GM10248 (cell line): Measurements from ENCODE around the gene MARCHF11.

ENCODE experiments used
- CTCF ChIA-PET: fragments of 300-600 bp; sonication (Branson Sonifier 250); formaldehyde crosslinking; extraction: SDS; loops from one replicate; lab custom pipeline; 2021; ENCODE audit warnings: antibody characterized with exemption; lab: Yijun Ruan, JAX
- POLR2A ChIA-PET: fragments of 350-650 bp; sonication (Branson Sonifier 250); formaldehyde crosslinking; extraction: SDS; loops from one replicate; lab custom pipeline; 2020; ENCODE audit warnings: antibody characterized with exemption; lab: Yijun Ruan, JAX
- DNase-seq: peaks from one replicate; pipeline ENCODE4 v3.0.0; 2012; ENCODE audit errors: extremely low spot score
- TF ChIP-seq, protein P1 (sequence below): IDR thresholded peaks from 2 replicates; pipeline ENCODE4 v1.5.1; 2012; ENCODE audit warnings: mild to moderate bottlenecking, low read depth; ENCODE audit errors: extremely low read depth, missing control alignments, control extremely low read depth

Gene MARCHF11

DNA sequence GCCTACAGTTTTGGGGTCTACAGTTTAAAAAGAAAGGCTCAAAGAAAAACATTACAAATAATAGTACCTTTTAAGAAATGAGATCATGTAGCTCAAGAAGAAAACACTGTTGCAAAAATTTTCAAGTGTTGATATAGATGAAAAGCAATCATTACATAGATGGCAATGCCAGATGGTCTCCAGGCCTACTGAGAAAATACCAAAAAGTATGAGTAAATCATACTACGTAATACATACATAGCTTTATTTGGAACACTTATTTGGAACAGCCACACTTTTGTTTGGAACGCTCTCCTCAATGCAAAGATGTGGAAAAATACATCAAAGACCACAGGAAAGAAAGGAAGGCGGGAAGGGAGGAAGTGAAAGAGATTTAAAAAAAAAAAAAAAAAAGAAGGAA is 44.1 kb downstream of the MARCHF11 start:
- ChIA-PET CTCF (interaction anchor here (1.1 to 1.7 kb wide), 2 partner anchors 18 to 21 kb away, joined by 3 to 4 read pairs; no protein-coding TSS in a partner anchor), POLR2A (no interaction called here)
- no peak for DNase-seq
- TF ChIP-seq, protein P1, sequence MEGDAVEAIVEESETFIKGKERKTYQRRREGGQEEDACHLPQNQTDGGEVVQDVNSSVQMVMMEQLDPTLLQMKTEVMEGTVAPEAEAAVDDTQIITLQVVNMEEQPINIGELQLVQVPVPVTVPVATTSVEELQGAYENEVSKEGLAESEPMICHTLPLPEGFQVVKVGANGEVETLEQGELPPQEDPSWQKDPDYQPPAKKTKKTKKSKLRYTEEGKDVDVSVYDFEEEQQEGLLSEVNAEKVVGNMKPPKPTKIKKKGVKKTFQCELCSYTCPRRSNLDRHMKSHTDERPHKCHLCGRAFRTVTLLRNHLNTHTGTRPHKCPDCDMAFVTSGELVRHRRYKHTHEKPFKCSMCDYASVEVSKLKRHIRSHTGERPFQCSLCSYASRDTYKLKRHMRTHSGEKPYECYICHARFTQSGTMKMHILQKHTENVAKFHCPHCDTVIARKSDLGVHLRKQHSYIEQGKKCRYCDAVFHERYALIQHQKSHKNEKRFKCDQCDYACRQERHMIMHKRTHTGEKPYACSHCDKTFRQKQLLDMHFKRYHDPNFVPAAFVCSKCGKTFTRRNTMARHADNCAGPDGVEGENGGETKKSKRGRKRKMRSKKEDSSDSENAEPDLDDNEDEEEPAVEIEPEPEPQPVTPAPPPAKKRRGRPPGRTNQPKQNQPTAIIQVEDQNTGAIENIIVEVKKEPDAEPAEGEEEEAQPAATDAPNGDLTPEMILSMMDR: no peak

DNA sequence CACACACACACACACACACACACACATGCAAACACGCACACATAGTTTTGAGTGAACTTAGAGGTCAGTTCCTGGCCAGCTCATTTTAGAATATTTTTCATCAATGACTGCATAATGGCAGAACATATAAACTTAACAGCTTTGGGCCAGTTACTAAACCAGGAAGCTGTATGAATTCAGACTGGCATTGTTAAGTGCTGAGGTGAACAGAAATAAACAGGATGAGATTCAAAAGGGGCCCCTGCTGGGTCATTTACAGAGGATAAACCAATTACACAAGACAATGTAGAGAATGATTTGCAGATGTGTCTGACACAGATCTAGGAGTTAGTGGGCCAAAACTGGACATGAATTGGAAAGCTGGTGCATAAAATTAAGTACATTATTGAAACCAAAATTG is 44.6 kb downstream of the MARCHF11 start:
- CTCF ChIA-PET: interaction anchor here (1.1 to 1.7 kb wide), 2 partner anchors 18 to 21 kb away, joined by 3 to 4 read pairs; no protein-coding TSS in a partner anchor
- no peak for DNase-seq
- POLR2A ChIA-PET: no interaction called here
- TF ChIP-seq, protein P1: no peak

DNA sequence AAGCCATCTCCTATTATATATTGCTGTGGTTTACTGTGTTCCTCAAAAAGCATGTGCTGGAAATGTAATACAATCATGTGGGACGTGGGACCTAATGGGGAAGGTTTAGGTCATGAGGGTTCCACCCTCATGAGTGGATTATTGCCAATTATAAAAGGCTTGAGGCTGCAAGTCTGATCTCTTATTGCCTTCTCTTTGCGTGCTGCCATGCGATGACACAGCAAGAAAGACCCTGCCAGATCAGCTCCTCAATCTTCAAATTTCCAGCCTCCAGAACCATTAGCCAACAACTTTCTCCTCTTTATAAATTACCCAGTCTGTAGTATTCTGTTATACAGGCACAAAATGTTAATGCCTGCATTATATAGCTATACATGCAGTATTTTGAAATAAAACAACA is 45.4 kb downstream of the MARCHF11 start:
- no peak for DNase-seq
- CTCF ChIA-PET: interaction anchor here (1.1 to 1.9 kb wide), 3 partner anchors 17 to 27 kb away, joined by 3 to 5 read pairs (median 4); no protein-coding TSS in a partner anchor
- POLR2A ChIA-PET: no interaction called here
- TF ChIP-seq, protein P1: no peak

DNA sequence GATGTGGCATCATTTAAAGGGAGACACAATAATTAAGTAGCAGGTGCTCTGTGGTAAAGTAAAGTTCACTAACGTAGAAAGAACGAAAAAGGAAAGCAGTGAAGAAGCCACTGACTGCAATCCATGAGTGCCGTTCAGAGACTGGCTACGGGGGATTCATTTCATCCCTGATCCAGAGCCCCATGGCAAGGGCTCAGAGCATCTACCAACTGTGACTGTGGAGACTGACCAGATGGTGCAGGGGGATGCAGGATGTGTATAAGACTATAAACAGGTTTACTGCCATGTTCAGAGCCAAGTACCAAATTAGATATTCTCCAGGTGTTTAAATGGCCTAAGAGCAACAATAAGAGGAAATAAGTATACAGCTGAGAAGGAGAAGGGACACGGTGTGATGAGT is 47.7 kb downstream of the MARCHF11 start:
- ChIA-PET POLR2A (no interaction called here), CTCF (no interaction called here)
- DNase-seq: no peak
- TF ChIP-seq, protein P1: no peak

DNA sequence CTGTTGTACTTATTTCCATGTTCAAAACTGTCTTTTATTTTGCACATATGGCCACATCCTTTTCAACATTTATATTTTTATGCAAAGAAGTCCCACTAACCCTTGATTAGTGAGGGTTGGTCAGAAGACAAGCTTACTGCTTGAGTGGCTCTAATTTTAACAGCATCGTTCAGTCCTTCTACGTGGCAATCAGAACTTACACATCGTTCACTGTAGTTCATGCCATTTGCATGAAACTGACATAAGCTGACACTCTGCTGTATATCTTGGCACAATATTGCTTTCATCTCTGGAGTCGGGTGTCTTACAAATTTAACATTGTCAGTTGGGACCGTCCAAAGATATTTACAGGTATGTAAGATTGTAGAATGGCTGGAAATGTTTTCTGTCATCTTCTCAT is 50.6 kb downstream of the MARCHF11 start:
- TF ChIP-seq, protein P1: no peak
- no peak for DNase-seq
- ChIA-PET POLR2A (no interaction called here), CTCF (no interaction called here)

DNA sequence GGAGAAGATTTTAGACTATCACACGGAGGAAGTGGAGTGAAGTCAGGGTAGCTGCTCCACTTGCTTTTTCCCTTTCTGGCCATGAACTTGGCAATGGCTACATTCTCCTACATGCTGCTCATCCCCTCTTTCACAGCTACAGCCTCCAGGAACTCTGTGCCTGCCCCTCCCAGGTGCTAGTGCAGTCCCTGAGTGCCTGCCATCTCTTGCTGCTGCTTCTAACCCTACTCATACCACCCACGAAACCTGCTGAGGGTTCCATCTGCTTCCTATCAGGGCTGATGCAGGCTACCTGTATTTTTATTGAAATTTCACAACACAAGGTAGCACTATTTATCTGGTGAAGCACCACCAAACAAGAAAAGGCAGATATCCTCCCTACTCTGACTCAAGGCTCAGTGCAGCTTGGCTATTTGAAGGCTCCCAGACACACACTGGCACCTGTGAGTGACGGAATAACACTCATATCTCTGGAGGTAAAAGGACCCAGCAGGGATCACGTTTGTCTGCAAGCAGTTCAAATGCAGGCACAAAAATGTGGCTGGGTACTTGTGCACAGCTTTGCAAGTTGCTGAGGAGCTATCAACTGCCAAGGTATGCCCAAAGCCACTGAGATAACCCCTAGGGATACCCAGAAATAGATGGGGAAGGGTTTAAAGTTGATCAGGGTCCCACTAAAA is 51.6 kb downstream of the MARCHF11 start:
- DNase-seq: no peak
- CTCF ChIA-PET: no interaction called here
- TF ChIP-seq, protein P1: no peak
- POLR2A ChIA-PET: no interaction called here

DNA sequence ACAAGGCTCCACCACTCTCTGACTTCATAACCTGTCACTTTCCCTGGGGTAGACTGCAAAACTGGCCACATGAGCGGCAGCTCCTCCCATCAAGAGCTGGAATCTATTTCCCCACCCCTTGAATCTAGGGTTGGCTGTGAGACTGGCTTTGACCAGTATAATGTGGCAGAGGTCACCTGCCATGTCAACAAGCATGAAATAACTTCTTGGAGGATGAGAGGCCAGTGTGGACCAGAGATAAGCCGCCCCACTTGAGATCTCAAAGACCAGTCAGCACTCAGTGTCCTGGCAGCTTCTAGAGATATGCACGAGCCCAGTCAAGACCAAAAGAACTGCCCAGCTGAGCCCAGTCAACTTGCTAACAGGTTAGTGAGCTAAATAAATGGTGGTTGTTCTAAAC is 59.0 kb downstream of the MARCHF11 start:
- POLR2A ChIA-PET: no interaction called here
- no peak for DNase-seq
- CTCF ChIA-PET: interaction anchor here (1.5 kb wide), 1 partner anchor 12 kb away, joined by 3 read pairs; no protein-coding TSS in a partner anchor
- TF ChIP-seq, protein P1: no peak
